HG03139 (cell line): ENCODE results near the gene ZNF837.
A peak's percentile ranks its signal among the peaks of the same experiment; 100 is the strongest.
"Not testable (repeated sequence)": the region's sequence is repeated elsewhere in the genome, so short reads cannot be mapped to it uniquely, and the experiment has no call there.

ENCODE experiments used
- ATAC-seq: cut with Tn5 transposase; IDR thresholded peaks from one replicate; pipeline ENCODE4 v1.9.1; 2021; ENCODE audit not compliant: unreplicated experiment

The ZNF837 gene

GRCh38 chr19:58380662-58381459 lies at the start of gene ZNF837:
Gene ZNF837 (minus strand): TSS chr19:58381030. CDS start chr19:58369332, 11,698 bp downstream.
- ATAC-seq, result peak; percentile 74

GRCh38 chr19:58429745-58430144 lies 48.9 kb upstream of the ZNF837 start:
- no peak for ATAC-seq

GRCh38 chr19:58428617-58429016 lies 47.8 kb upstream of the ZNF837 start:
- ATAC-seq, result no peak

- ATAC-seq, result no peak
Measured at GRCh38 chr19:58417071-58417470, 36.2 kb upstream of the ZNF837 start.

GRCh38 chr19:58416604-58417003 lies 35.8 kb upstream of the ZNF837 start:
- ATAC-seq, result no peak

GRCh38 chr19:58409010-58409790 lies 28.4 kb upstream of the ZNF837 start:
- no peak for ATAC-seq

- ATAC-seq, result peak; percentile 94
Measured at GRCh38 chr19:58408152-58409009, 27.6 kb upstream of the ZNF837 start, which contains the start of gene ZNF584. Gene ZNF584 (plus strand): TSS chr19:58408649. CDS start chr19:58409148, 499 bp downstream.

- no peak for ATAC-seq
Measured at GRCh38 chr19:58407658-58408151, 26.9 kb upstream of the ZNF837 start.

- no peak for ATAC-seq
Measured at GRCh38 chr19:58406818-58407657, 26.2 kb upstream of the ZNF837 start.

GRCh38 chr19:58403920-58404478 lies 23.2 kb upstream of the ZNF837 start:
- ATAC-seq, result not testable (repeated sequence)

- no peak for ATAC-seq
Measured at GRCh38 chr19:58401840-58402421, 21.1 kb upstream of the ZNF837 start.

GRCh38 chr19:58400916-58401839 lies 20.3 kb upstream of the ZNF837 start:
- peak; percentile 99 for ATAC-seq

GRCh38 chr19:58400316-58400915 lies 19.6 kb upstream of the ZNF837 start:
- ATAC-seq, result no peak

GRCh38 chr19:58399903-58400302 lies 19.1 kb upstream of the ZNF837 start:
- ATAC-seq, result no peak

- ATAC-seq, result no peak
Measured at GRCh38 chr19:58398545-58398944, 17.7 kb upstream of the ZNF837 start.

- no peak for ATAC-seq
Measured at GRCh38 chr19:58398087-58398486, 17.3 kb upstream of the ZNF837 start.

GRCh38 chr19:58397533-58398037 lies 16.8 kb upstream of the ZNF837 start:
- no peak for ATAC-seq
